ENCODE results near the gene DTNB.

DNA sequence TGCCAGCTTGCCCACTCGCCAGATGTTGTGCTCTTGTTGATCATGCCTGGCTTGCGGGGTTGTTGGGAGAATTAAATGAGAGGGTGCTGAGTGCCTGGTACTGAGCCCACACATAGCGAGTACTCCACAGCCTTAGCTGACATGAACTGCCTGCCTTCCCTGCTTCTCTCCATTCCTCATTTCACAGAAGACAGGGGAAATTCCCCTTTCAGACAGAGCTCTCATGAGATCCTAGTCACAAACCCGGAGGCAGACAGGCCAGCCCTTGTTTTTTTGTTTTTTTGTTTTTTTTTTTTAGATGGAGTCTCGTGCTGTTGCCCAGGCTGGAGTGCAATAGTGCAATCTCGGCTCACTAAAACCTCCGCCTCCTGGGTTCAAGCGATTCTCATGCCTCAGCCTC lies 314.5 kb downstream of the DTNB start:
- TF ChIP-seq, protein P1, sequence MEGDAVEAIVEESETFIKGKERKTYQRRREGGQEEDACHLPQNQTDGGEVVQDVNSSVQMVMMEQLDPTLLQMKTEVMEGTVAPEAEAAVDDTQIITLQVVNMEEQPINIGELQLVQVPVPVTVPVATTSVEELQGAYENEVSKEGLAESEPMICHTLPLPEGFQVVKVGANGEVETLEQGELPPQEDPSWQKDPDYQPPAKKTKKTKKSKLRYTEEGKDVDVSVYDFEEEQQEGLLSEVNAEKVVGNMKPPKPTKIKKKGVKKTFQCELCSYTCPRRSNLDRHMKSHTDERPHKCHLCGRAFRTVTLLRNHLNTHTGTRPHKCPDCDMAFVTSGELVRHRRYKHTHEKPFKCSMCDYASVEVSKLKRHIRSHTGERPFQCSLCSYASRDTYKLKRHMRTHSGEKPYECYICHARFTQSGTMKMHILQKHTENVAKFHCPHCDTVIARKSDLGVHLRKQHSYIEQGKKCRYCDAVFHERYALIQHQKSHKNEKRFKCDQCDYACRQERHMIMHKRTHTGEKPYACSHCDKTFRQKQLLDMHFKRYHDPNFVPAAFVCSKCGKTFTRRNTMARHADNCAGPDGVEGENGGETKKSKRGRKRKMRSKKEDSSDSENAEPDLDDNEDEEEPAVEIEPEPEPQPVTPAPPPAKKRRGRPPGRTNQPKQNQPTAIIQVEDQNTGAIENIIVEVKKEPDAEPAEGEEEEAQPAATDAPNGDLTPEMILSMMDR (conservative IDR thresholded peaks at IDR 0.05; ENCODE audit: low read depth, low read length) = no peak
- TF ChIP-seq BHLHE40 (IDR thresholded peaks at IDR 0.05; ENCODE audit: low read depth, low read length) = no peak
- no peak for TF ChIP-seq MXI1 (IDR thresholded peaks at IDR 0.05; ENCODE audit: borderline replicate concordance, low read depth, low read length)
- no peak for TF ChIP-seq NFE2L2 (IDR thresholded peaks at IDR 0.05; ENCODE audit: low read depth, low read length)
- no peak for TF ChIP-seq POLR2A (IDR thresholded peaks at IDR 0.05; ENCODE audit: low read depth, low read length)
- TF ChIP-seq FOS (IDR thresholded peaks at IDR 0.05; ENCODE audit: low read depth, low read length) = no peak
- TF ChIP-seq SMC3 (IDR thresholded peaks at IDR 0.05; ENCODE audit: low read depth, low read length) = no peak
- TF ChIP-seq MAFK (IDR thresholded peaks at IDR 0.05; ENCODE audit: low read depth, low read length) = no peak
- TF ChIP-seq, protein P2, sequence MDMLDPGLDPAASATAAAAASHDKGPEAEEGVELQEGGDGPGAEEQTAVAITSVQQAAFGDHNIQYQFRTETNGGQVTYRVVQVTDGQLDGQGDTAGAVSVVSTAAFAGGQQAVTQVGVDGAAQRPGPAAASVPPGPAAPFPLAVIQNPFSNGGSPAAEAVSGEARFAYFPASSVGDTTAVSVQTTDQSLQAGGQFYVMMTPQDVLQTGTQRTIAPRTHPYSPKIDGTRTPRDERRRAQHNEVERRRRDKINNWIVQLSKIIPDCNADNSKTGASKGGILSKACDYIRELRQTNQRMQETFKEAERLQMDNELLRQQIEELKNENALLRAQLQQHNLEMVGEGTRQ (IDR thresholded peaks at IDR 0.05; ENCODE audit: low read depth, low read length) = no peak
- TF ChIP-seq CEBPB (IDR thresholded peaks at IDR 0.05; ENCODE audit: low read depth, low read length) = no peak
- no peak for TF ChIP-seq RAD21 (IDR thresholded peaks at IDR 0.05; ENCODE audit: low read length)
